PC-3 (cell line): ENCODE data around the gene NIPAL4.

ENCODE experiments used
- CTCF ChIP-seq: fragments of 300-600 bp; sonication (generic); conservative IDR thresholded peaks from 2 replicates; pipeline ENCODE4 v1.5.1; 2017; ENCODE audit warnings: antibody characterized with exemption, low read depth, mild to moderate bottlenecking, low read length
- EZH2 ChIP-seq: fragments of 300-600 bp; sonication (generic); IDR thresholded peaks from one replicate; pipeline ENCODE4 v1.6.1; 2017; ENCODE audit warnings: antibody characterized with exemption, mild to moderate bottlenecking, low read length; ENCODE audit not compliant: unreplicated experiment

- TF ChIP-seq CTCF (no peak), EZH2 (no peak)
Observed at GRCh38 chr5:157487358-157487757, 27.3 kb downstream of the NIPAL4 start.
